HG03469 (cell line): Measurements from ENCODE around the gene ANKMY1.

Source experiments
- ATAC-seq: cut with Tn5 transposase; IDR thresholded peaks from one replicate; pipeline ENCODE4 v1.9.1; 2021; ENCODE audit warnings: mild to moderate bottlenecking, moderate library complexity, moderate number of reproducible peaks; ENCODE audit not compliant: unreplicated experiment

Gene ANKMY1

GRCh38 chr2:240480834-240481623 is 76.8 kb downstream of the ANKMY1 start:
- no peak for ATAC-seq

GRCh38 chr2:240479111-240479501 is 78.7 kb downstream of the ANKMY1 start:
- no peak for ATAC-seq

GRCh38 chr2:240478346-240479110 is 79.3 kb downstream of the ANKMY1 start:
- no peak for ATAC-seq

GRCh38 chr2:240477916-240478315 is 79.9 kb downstream of the ANKMY1 start:
- no peak for ATAC-seq

- no peak for ATAC-seq
These were observed 84.6 kb downstream of the ANKMY1 start for GRCh38 chr2:240473211-240473610.

GRCh38 chr2:240472078-240472790 is 85.6 kb downstream of the ANKMY1 start:
- ATAC-seq: no peak

- no peak for ATAC-seq
These were observed 88.0 kb downstream of the ANKMY1 start for GRCh38 chr2:240469740-240470139.

GRCh38 chr2:240469239-240469636 is 88.5 kb downstream of the ANKMY1 start:
- ATAC-seq: no peak

GRCh38 chr2:240468303-240469238 is 89.2 kb downstream of the ANKMY1 start:
- ATAC-seq: no peak

DNA sequence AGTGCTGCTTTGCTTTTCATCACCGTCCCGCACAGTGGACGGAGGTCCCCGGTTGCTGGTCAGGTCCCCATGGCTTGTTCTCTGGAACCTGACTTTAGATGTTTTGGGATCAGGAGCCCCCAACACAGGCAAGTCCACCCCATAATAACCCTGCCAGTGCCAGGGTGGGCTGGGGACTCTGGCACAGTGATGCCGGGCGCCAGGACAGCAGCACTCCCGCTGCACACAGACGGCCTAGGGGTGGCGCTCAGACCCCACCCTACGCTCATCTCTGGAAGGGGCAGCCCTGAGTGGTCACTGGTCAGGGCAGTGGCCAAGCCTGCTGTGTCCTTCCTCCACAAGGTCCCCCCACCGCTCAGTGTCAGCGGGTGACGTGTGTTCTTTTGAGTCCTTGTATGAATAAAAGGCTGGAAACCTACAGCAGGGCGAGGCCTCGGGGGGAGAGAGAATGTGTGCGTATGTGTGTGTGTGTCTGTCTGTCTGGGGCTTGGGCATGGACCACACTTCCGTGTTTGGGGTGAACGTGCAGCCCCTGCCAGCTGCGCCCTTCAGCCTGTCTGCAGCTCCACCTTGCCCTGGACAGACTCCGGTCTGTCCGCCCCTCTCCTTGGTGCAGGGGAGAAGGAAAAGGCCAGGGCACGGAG is 90.0 kb downstream of the ANKMY1 start:
- no peak for ATAC-seq

DNA sequence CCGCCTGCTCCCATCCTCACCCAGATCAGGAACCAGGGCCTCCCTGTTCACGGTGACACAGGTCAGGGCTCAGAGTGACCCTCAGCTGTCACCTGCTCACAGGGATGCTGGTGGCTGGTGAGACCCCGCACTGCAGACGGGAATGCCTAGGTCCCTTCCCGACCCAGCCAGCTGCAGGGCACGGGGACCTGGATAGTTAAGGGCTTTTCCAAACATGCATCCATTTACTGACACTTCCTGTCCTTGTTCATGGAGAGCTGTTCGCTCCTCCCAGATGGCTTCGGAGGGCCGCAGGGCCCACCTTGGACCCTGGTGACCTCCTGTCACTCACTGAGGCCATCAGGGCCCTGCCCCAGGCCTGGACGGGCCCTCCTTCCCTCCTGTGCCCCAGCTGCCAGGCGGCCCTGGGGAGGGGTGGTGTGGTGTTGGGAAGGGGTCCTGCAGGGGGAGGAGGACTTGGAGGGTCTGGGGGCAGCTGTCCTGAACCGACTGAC is 90.6 kb downstream of the ANKMY1 start:
- ATAC-seq: no peak

- ATAC-seq: no peak
These were observed 91.1 kb downstream of the ANKMY1 start for GRCh38 chr2:240466579-240467148.

- ATAC-seq: no peak
These were observed 91.8 kb downstream of the ANKMY1 start for GRCh38 chr2:240465765-240466578.

DNA sequence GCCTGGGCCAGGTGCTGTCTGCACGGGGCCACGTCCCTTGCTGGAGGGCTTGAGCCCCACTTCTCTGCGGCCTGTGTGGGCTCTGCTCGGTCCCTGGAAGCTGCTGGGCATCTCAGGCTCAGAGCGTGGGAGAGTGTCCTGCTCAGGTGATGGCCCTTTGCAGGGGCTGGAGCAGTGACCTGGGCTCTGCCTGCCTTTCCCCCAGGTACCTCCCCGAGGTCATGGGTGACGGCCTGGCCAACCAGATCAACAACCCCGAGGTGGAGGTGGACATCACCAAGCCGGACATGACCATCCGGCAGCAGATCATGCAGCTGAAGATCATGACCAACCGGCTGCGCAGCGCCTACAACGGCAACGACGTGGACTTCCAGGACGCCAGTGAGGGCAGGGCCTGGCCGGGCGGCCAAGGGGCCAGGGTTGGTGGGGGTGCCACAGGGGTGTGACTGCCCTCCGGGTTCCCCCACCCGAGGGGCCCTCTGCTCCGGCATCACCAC is 92.5 kb downstream of the ANKMY1 start:
- no peak for ATAC-seq

DNA sequence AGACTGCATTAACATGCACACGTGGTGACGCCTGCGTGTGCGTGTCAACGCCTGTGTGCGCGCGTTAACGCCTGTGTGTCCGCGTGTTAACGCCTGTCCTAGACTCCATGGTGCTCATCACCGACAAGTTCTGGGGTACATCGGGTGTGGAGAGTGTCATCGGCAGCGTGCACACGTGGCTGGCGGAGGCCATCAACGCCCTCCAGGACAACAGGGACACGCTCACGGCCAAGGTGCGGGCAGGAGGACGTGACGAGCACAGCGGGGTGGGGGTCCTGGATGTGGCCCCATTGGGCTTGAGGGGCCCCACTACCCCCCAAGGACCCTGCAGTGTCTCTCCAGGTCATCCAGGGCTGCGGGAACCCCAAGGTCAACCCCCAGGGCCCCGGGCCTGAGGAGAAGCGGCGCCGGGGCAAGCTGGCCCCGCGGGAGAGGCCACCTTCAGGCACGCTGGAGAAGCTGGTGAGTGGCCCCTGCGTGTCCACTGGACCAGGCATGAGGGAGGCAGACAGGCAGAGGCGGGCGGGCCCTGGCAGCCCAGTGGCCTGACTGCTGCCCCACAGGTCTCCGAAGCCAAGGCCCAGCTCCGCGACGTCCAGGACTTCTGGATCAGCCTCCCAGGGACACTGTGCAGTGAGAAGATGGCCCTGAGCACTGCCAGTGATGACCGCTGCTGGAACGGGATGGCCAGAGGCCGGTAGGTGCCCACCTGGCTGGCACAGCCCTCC is 93.1 kb downstream of the ANKMY1 start:
- ATAC-seq: no peak

- ATAC-seq: no peak
These were observed 93.8 kb downstream of the ANKMY1 start for GRCh38 chr2:240463866-240464481.

DNA sequence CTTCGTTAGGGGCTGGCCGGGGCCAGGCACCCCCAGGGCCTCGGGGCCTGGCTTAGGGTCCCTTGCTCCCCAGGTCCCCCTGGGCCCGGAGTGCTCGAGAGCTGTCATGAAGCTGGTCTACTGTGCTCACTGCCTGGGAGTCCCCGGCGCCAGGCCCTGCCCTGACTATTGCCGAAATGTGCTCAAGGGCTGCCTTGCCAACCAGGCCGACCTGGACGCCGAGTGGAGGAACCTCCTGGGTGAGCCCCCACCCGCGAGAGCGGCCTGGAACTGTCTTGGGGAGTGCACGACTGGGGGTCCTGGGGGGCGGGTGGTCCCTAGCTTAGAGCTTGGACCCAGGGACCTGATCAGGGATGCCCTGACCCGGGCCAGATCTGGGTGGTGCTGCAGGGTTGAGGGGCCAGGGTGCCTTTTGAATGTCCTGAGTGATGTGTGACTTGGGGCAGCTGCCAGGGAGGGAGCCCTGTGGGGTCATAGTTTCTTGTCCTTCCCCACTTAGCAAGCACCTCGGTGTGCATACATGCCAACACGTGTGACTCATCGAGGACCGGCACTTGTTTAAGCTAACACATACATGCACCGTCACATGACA is 94.4 kb downstream of the ANKMY1 start:
- ATAC-seq: no peak
